DMS53 treated with DMSO at 0.1 percent for 48 hours (cell line): Measurements from ENCODE around the gene MUC12.
"Not testable (repeated sequence)": the region's sequence is repeated elsewhere in the genome, so short reads cannot be mapped to it uniquely, and the experiment has no call there.

ENCODE experiments used
- DNase-seq: peaks from one replicate; lab custom pipeline; 2025; ENCODE audit not compliant: unreplicated experiment; lab: John Stamatoyannopoulos, UW

The MUC12 gene

GRCh38 chr7:101058355-101058754 is 89.0 kb downstream of the MUC12 start:
- peak; percentile 2 for DNase-seq

DNA sequence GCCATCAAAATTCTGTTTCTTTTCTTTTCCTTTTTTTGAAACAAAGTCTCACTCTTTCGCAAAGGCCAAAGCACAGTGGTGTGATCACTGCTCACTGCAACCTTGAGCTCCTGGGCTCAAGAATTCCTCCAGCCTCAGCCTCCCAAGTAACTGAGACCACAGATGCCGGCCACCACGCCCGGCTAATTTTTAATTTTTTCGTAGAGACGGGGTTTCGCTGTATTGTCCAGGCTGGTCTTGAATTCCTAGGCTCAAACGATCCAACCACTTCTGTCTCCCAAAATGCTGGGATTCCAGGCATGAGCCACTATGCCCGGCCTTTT is 90.2 kb downstream of the MUC12 start:
- DNase-seq = no peak

- DNase-seq = no peak
These were observed 91.6 kb downstream of the MUC12 start for GRCh38 chr7:101060992-101061391.

DNA sequence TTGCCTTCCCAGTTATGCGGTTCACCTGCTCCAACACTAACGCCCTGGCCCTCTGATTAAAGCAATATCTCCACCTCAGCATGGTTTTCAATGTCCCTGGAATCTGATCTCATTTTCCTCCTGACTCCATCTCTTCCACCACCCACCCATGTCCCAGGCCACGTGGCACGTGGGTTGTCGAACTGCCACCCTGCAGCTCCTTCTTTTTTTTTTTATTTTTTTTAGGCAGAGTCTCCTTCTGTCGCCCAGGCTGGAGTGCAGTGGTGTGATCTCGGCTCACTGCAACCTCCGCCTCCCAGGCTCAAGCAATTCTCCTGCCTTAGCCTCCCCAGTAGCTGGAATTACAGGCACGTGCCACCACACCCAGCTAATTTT is 94.8 kb downstream of the MUC12 start:
- not testable (repeated sequence) for DNase-seq

- not testable (repeated sequence) for DNase-seq
These were observed 95.8 kb downstream of the MUC12 start for GRCh38 chr7:101065162-101065561.

DNA sequence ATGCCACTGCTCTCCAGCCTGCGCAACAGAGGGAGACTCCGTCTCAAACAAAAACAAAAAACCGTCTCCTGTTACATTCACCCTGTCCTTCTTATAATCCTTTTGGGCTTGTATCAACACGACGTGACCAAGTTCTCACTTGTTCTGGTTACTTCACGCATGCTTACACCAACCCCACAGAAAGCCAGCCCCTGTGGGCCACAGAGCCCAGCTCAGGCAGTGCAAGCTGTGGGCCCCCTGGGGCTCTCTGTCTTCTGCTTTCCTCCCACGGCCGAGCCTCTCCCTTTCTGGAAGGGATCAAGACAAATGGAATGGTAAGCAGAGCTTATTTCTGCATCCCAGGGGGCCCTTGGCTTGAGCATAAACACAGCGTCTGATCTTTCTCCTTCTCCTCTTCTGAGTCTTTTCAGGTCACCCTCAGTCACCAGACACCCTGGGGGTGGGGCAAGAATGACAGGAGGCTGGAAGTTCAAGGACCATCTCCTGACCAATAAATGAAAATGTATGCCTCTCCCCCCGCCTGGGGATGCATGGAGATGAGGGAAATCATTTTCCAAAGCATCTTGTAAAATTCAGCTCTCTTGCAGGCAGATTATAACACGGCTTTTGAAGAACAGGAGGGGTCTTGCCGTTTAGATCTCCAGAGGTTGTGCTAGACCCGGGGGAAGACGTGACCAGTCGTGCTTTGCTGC is 96.9 kb downstream of the MUC12 start:
- DNase-seq = no peak

- no peak for DNase-seq
These were observed 97.4 kb downstream of the MUC12 start for GRCh38 chr7:101066833-101067177.

GRCh38 chr7:101068401-101068800 is 99.0 kb downstream of the MUC12 start:
- DNase-seq = no peak
